Peyer's patch (tissue), 4 donors: ENCODE measurements around the gene INKA1.

Experiments
- POLR2A ChIP-seq, 2 donors: fragments of 450-650 bp; IDR thresholded peaks; one replicate each; pipeline ENCODE4 v1.5.1; 2017; ENCODE audit warnings: antibody characterized with exemption in 2 of 2, mild to moderate bottlenecking in 2 of 2, moderate library complexity in 2 of 2
- TF ChIP-seq, protein P1 (sequence below), 6 experiments: fragments of 450-650 bp in 4 of 6; fragments of 200-600 bp in 2 of 6; sonication (generic) in 1 of 6; IDR thresholded peaks; one replicate each; pipeline ENCODE4 v1.5.1; 2017 to 2019; ENCODE audit warnings: antibody characterized with exemption in 6 of 6, mild to moderate bottlenecking in 3 of 6, moderate library complexity in 1 of 6

- TF ChIP-seq, protein P1, sequence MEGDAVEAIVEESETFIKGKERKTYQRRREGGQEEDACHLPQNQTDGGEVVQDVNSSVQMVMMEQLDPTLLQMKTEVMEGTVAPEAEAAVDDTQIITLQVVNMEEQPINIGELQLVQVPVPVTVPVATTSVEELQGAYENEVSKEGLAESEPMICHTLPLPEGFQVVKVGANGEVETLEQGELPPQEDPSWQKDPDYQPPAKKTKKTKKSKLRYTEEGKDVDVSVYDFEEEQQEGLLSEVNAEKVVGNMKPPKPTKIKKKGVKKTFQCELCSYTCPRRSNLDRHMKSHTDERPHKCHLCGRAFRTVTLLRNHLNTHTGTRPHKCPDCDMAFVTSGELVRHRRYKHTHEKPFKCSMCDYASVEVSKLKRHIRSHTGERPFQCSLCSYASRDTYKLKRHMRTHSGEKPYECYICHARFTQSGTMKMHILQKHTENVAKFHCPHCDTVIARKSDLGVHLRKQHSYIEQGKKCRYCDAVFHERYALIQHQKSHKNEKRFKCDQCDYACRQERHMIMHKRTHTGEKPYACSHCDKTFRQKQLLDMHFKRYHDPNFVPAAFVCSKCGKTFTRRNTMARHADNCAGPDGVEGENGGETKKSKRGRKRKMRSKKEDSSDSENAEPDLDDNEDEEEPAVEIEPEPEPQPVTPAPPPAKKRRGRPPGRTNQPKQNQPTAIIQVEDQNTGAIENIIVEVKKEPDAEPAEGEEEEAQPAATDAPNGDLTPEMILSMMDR (IDR thresholded peaks at IDR 0.05): no peak
- no peak for TF ChIP-seq POLR2A (IDR thresholded peaks at IDR 0.05)
These were observed 15.0 kb upstream of the INKA1 start for GRCh38 chr3:49788056-49788455.
